Measurements from ENCODE around the gene HSF5. TPM values are rescaled to one million over a fixed set of nuclear protein-coding genes. Genes with fewer than 3 reads are reported as not detected.

Gene HSF5
- total RNA-seq, 4 donors from 2014 or later: under 0.01 to 0.13 TPM; not detected in 2

DNA sequence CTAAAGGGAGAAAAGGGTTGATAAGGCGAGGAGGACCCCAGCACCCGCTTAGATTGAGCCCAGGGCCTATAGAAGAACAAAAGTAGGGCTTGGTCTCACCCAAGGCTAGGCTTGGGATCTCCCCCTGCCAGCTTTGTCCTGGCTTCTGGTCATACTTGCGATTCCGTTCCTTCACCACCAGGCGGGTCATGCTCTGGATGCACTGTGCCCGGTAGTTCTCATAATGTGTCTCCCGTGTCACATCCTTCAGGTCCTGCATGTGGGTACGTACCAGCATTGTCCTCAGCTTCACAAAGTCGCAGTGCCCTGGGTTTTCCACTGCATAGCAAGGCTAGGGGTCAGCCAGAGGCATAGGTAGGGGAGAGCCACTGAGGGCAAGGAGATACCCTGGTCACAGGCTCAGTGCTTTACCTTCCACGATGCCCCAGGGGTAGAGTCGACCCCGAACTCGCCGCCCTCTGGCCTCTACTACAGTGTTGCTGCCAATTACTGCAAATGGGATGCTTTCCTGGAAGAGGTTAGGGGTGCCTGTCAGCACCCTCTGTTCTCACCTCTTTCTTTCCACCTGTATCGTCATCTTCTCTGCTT lies 32.7 kb upstream of the HSF5 start:
- peaks cover 0 to 5% (median 0%) of the 10 kb centered on the region in 4 donors for H3K36me3 ChIP-seq
- peaks cover 20 to 45% (median 39%) of the 10 kb centered on the region in 4 donors for H3K4me1 ChIP-seq
- H3K27me3 ChIP-seq: no peaks in the 10 kb centered on the region
- 67% methylated on average over 15 of the region's 15 CpGs for WGBS
- no peaks in the 10 kb centered on the region for H3K9me3 ChIP-seq
- no peak for DNase-seq (ENCODE audit: extremely low spot score)
- intact Hi-C loops (cut with DNase I): loop anchor here (5.0 kb wide), 1 partner anchor 66 kb away; no protein-coding TSS in a partner anchor
- TF ChIP-seq, protein P1, sequence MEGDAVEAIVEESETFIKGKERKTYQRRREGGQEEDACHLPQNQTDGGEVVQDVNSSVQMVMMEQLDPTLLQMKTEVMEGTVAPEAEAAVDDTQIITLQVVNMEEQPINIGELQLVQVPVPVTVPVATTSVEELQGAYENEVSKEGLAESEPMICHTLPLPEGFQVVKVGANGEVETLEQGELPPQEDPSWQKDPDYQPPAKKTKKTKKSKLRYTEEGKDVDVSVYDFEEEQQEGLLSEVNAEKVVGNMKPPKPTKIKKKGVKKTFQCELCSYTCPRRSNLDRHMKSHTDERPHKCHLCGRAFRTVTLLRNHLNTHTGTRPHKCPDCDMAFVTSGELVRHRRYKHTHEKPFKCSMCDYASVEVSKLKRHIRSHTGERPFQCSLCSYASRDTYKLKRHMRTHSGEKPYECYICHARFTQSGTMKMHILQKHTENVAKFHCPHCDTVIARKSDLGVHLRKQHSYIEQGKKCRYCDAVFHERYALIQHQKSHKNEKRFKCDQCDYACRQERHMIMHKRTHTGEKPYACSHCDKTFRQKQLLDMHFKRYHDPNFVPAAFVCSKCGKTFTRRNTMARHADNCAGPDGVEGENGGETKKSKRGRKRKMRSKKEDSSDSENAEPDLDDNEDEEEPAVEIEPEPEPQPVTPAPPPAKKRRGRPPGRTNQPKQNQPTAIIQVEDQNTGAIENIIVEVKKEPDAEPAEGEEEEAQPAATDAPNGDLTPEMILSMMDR (IDR thresholded peaks at IDR 0.05): peak in 1 of 3 experiments; percentile 23
- TF ChIP-seq POLR2AphosphoS5 (IDR thresholded peaks at IDR 0.05): no peak
- TF ChIP-seq EP300 (IDR thresholded peaks at IDR 0.05): no peak
- H3K4me3 ChIP-seq: no peak overlapping the region
- H3K27ac ChIP-seq (replicated peaks in 1 of 4): peak overlapping the region in 1 of 4 donors; percentile 99

DNA sequence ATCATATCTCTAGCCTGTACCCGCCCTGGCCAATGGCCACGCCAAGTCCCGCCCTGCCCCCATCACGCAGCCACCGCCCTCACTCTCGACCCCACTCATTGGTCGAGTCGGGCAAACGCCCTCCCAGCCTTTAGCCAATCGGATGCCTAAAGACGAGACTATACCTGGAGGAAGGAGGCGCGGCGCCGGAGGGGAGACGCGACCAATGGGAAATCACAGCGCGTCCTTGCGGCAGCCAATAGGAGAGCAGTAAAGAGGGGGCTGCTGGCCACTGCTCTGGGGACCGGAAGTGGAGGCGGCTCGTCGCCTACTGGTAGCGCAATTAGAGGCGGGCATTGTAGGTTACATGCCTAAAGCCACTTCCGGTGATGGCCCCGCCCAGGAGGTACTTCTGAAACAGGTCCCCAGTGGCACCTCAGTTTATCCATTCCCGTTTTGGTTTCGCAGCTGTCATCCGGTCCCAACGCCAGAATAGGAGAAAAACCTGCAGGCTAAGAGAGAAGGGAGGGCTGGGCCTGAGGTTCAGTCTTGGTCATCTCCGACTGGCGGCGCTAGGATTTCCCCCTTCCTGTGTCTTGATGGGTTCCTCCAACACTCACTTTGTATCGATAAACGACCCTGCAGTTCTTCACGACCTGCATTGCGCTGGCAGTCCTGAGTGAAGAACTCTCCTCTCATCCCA lies 29.9 kb upstream of the HSF5 start:
- peaks cover 0 to 5% (median 0%) of the 10 kb centered on the region in 4 donors for H3K36me3 ChIP-seq
- TF ChIP-seq EP300 (IDR thresholded peaks at IDR 0.05): no peak
- TF ChIP-seq POLR2A (IDR thresholded peaks at IDR 0.05; ENCODE audit: low read depth): no peak
- peak; percentile 74 to 89 for TF ChIP-seq POLR2AphosphoS5 (IDR thresholded peaks at IDR 0.05)
- TF ChIP-seq, protein P1 (IDR thresholded peaks at IDR 0.05): no peak
- peak overlapping the region; percentile 93 to 99 (median 94) for H3K27ac ChIP-seq (replicated peaks in 1 of 4)
- DNase-seq (ENCODE audit: extremely low spot score): peak; percentile 100
- no peaks in the 10 kb centered on the region for H3K27me3 ChIP-seq
- H3K4me3 ChIP-seq: peak overlapping the region; percentile 65 to 79 (median 78)
- WGBS: 0% methylated on average over 24 of the region's 39 CpGs
- H3K4me1 ChIP-seq: peaks cover 33 to 62% (median 59%) of the 10 kb centered on the region in 4 donors
- intact Hi-C loops (cut with DNase I): loop anchor here (2.0 to 10.0 kb wide), 4 partner anchors 114 to 637 kb away; partner anchors contain the start of genes PRR11, SKA2 and SUPT4H1
- no peaks in the 10 kb centered on the region for H3K9me3 ChIP-seq

DNA sequence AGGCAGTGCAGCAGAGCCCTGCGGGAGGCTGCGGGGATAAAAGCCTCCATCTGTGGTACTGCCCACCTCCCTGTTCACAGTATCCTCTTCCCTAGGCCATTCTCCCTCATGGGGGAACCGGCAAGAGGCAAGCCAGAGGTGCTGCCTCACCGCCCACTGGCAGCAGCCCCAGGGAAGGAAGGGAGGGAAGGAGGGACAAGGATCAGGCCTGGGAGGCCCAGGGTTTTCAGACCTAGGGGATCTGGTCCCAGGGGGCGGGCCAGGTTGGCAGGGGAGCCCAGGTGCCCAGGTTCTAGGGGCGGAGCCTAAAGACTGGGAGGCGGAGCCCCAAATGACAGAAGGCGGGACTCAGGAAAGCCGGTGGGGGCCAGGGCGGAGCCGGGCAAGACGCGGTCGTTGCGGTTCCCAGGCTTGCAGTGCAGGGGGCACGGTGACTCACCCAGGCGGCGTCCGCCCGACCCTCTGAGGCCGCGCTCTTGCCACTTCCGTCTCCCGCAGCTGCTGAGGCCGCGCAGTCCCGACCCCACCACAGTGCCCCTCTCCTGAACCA lies 29.2 kb upstream of the HSF5 start:
- Histone ChIP-seq H3K9me3 (no peaks in the 10 kb centered on the region), H3K4me3 (peak overlapping the region; percentile 65 to 79 (median 78)), H3K36me3 (peaks cover 0 to 8% (median 4%) of the 10 kb centered on the region in 4 donors), H3K27ac (replicated peaks in 1 of 4) (peak overlapping the region; percentile 91 to 99 (median 94)), H3K4me1 (peaks cover 33 to 67% (median 64%) of the 10 kb centered on the region in 4 donors), H3K27me3 (no peaks in the 10 kb centered on the region)
- 1% methylated on average over 22 of the region's 27 CpGs for WGBS
- intact Hi-C loops (cut with DNase I): loop anchor here (5.0 to 10.0 kb wide), 3 partner anchors 115 to 637 kb away; partner anchors contain the start of genes PRR11, SKA2 and SUPT4H1
- no peak for DNase-seq (ENCODE audit: extremely low spot score)
- TF ChIP-seq, protein P1 (IDR thresholded peaks at IDR 0.05): no peak
- TF ChIP-seq POLR2A (IDR thresholded peaks at IDR 0.05; ENCODE audit: low read depth): no peak
- TF ChIP-seq POLR2AphosphoS5 (IDR thresholded peaks at IDR 0.05): peak in 1 of 2 donors; percentile 84
- TF ChIP-seq EP300 (IDR thresholded peaks at IDR 0.05): peak; percentile 6

DNA sequence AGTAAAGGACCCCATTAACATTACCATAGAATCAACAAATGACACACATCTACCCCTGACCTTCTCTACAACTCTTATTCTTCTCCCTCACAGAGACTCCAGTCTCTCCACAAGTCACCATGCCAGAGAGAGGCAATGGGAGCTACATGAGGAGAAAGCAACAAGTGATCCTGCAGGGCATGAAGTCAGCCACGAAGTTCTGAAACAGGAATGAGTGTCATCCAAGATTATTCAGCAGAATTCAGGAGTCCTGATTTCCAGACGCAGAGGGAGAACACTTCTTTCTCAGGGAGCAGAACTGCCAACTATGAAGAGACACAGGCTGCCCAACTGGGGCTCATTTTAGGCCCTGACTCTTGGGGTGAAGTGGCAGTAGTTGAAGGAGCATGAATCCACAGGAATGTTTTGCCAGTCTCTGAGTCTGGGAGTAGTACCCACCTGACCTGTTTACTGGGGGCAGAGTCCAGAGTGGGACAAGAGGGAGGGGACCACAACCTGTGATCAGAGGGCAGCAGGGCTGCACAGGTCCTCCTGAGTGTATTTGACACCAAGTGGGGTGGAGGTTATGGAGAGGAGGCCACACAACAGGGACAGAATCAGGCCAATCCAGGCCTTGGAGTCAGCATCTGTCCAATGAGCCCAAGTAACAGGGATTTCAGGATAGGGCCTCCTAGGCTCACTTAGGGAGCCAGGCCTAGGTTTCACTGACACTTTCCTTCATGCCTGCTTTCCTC lies 28.6 kb upstream of the HSF5 start:
- Histone ChIP-seq H3K36me3 (peaks cover 0 to 12% (median 11%) of the 10 kb centered on the region in 4 donors), H3K4me3 (peak overlapping the region; percentile 65 to 79 (median 78)), H3K27me3 (no peaks in the 10 kb centered on the region), H3K27ac (replicated peaks in 1 of 4) (peak overlapping the region; percentile 91 to 99 (median 94)), H3K9me3 (no peaks in the 10 kb centered on the region), H3K4me1 (peaks cover 33 to 69% (median 65%) of the 10 kb centered on the region in 4 donors)
- no peak for DNase-seq (ENCODE audit: extremely low spot score)
- TF ChIP-seq POLR2A (IDR thresholded peaks at IDR 0.05; ENCODE audit: low read depth) (no peak), POLR2AphosphoS5 (IDR thresholded peaks at IDR 0.05) (no peak), EP300 (IDR thresholded peaks at IDR 0.05) (no peak)
- TF ChIP-seq, protein P1 (IDR thresholded peaks at IDR 0.05): no peak
- WGBS: 36% methylated on average over 2 of the region's 2 CpGs
- intact Hi-C loops (cut with DNase I): loop anchor here (5.0 to 10.0 kb wide), 3 partner anchors 115 to 638 kb away; partner anchors contain the start of genes PRR11, SKA2 and SUPT4H1

Data from esophagus muscularis mucosa (tissue), 4 donors.